H1 (cell line): Measurements from ENCODE around the gene PACSIN2. TPM values are rescaled to one million over a fixed set of nuclear protein-coding genes. Genes with fewer than 3 reads are reported as not detected.

ENCODE experiments used
- CTCF ChIA-PET: fragments of 300-600 bp; sonication (Branson Sonifier 250); formaldehyde crosslinking; loops from one replicate; lab custom pipeline; 2021; ENCODE audit not compliant: partially characterized antibody; lab: Charles Lee
- POLR2A ChIA-PET: fragments of 300-600 bp; sonication (Branson Sonifier 250); formaldehyde crosslinking; loops from one replicate; lab custom pipeline; 2021; ENCODE audit warnings: inconsistent platforms; ENCODE audit not compliant: partially characterized antibody; lab: Charles Lee
- DNase-seq, 2 experiments: peaks; one replicate each; pipeline versions ENCODE4 v3.0.0 to v3.0.0-alpha.2; 2010 to 2022; ENCODE audit warnings: low spot score in 2 of 2, low read depth in 1 of 2, mixed read lengths in 1 of 2
- FAIRE-seq: peaks from 2 replicates; lab custom pipeline; 2011; peaks lifted over from hg19 to GRCh38; lab: Jason Lieb, UNC
- H2AFZ ChIP-seq: 2 replicates; pipeline ENCODE4 v1.8.1; 2012; ENCODE audit warnings: low read length, inconsistent platforms
- H2AK5ac ChIP-seq: 2 replicates; pipeline ENCODE4 v1.6.1; 2013; ENCODE audit warnings: low read depth, low read length
- H2BK120ac ChIP-seq: replicated peaks from 2 replicates; pipeline ENCODE3; 2013; ENCODE audit warnings: low read depth, low read length, inconsistent platforms
- H2BK12ac ChIP-seq: 2 replicates; pipeline ENCODE4 v1.6.1; 2013; ENCODE audit warnings: low read depth, low read length
- H2BK15ac ChIP-seq: 2 replicates; pipeline ENCODE4 v1.6.1; 2013; ENCODE audit warnings: low read length
- H2BK20ac ChIP-seq: 2 replicates; pipeline ENCODE4 v1.6.1; 2013; ENCODE audit warnings: low read length
- H2BK5ac ChIP-seq: 2 replicates; pipeline ENCODE4 v1.6.1; 2013; ENCODE audit warnings: low read depth, low read length
- H3K14ac ChIP-seq: 2 replicates; pipeline ENCODE4 v1.6.1; 2013; ENCODE audit warnings: inconsistent platforms; ENCODE audit not compliant: insufficient read length
- H3K18ac ChIP-seq: 2 replicates; pipeline ENCODE4 v1.6.1; 2013; ENCODE audit warnings: low read length; ENCODE audit errors: extremely low read depth
- H3K23ac ChIP-seq: 2 replicates; pipeline ENCODE4 v1.6.1; 2013; ENCODE audit warnings: inconsistent platforms; ENCODE audit not compliant: insufficient read length
- H3K23me2 ChIP-seq: 2 replicates; pipeline ENCODE4 v1.6.1; 2013; ENCODE audit warnings: low read depth, low read length
- H3K27ac ChIP-seq: 2 replicates; pipeline ENCODE4 v1.6.1; 2011; ENCODE audit warnings: low read depth, low read length, inconsistent platforms
- H3K27me3 ChIP-seq, 4 experiments: replicated peaks in 1 of 4; 1 replicate in 1 of 4; 2 replicates in 3 of 4; pipeline versions ENCODE4 v1.6.1 to v1.8.1; 2011 to 2013; ENCODE audit warnings: low read length in 3 of 4, mild to moderate bottlenecking in 3 of 4, inconsistent platforms in 2 of 4, mixed read lengths in 2 of 4, moderate library complexity in 1 of 4; ENCODE audit not compliant: control insufficient read depth in 3 of 4, insufficient read depth in 3 of 4; ENCODE audit errors: extremely low read depth in 1 of 4
- H3K36me3 ChIP-seq, 4 experiments: 2 replicates each; pipeline versions ENCODE4 v1.6.1 to v1.8.1; 2011 to 2013; ENCODE audit warnings: mild to moderate bottlenecking in 4 of 4, low read length in 3 of 4, moderate library complexity in 2 of 4, control low read depth in 1 of 4, inconsistent platforms in 1 of 4; ENCODE audit not compliant: insufficient read depth in 4 of 4, control insufficient read depth in 2 of 4
- H3K4ac ChIP-seq: replicated peaks from 2 replicates; pipeline ENCODE3; 2013; ENCODE audit warnings: low read length, low read depth, mixed read lengths, inconsistent platforms; ENCODE audit not compliant: insufficient read length
- H3K4me1 ChIP-seq, 4 experiments: replicated peaks in 1 of 4; 1 replicate in 1 of 4; 2 replicates in 3 of 4; pipeline versions ENCODE4 v1.6.1 to v1.8.1; 2011 to 2013; ENCODE audit warnings: low read length in 3 of 4, inconsistent platforms in 2 of 4, mixed read lengths in 1 of 4; ENCODE audit not compliant: insufficient read depth in 4 of 4, control insufficient read depth in 3 of 4
- H3K4me2 ChIP-seq, 2 experiments: 2 replicates each; pipeline versions ENCODE4 v1.6.1 to v1.8.1; 2011 to 2013; ENCODE audit warnings: low read depth in 2 of 2, low read length in 2 of 2, control low read depth in 1 of 2, inconsistent platforms in 1 of 2, mild to moderate bottlenecking in 1 of 2; ENCODE audit not compliant: insufficient read depth in 1 of 2
- H3K4me3 ChIP-seq, 4 experiments: fragments of 200-600, 300-600 bp in 1 of 4; sonication (generic), shearing (Covaris generic), sonication (Bioruptor Twin) in 1 of 4; 2 replicates each; pipeline versions ENCODE4 v1.5.1 to v1.8.1; 2011 to 2016; ENCODE audit warnings: low read length in 4 of 4, low read depth in 3 of 4, control low read depth in 2 of 4, inconsistent platforms in 2 of 4, mild to moderate bottlenecking in 2 of 4, mixed read lengths in 1 of 4, moderate library complexity in 1 of 4; ENCODE audit not compliant: insufficient read depth in 2 of 4; ENCODE audit errors: extremely low read depth in 1 of 4
- H3K56ac ChIP-seq: replicated peaks from 2 replicates; pipeline ENCODE3; 2013; ENCODE audit warnings: low read depth, mild to moderate bottlenecking, mixed read lengths, low read length, inconsistent platforms; ENCODE audit not compliant: insufficient read length
- H3K79me1 ChIP-seq: 2 replicates; pipeline ENCODE4 v1.6.1; 2013; ENCODE audit warnings: low read depth, low read length, control low read depth
- H3K79me2 ChIP-seq, 2 experiments: 2 replicates each; pipeline versions ENCODE4 v1.6.1 to v1.8.1; 2012 to 2013; ENCODE audit warnings: low read length in 2 of 2, mild to moderate bottlenecking in 2 of 2, inconsistent platforms in 1 of 2; ENCODE audit not compliant: insufficient read depth in 2 of 2, control insufficient read depth in 1 of 2
- H3K9ac ChIP-seq, 4 experiments: replicated peaks in 1 of 4; 1 replicate in 1 of 4; 2 replicates in 3 of 4; pipeline versions ENCODE4 v1.6.1 to v1.8.1; 2011 to 2013; ENCODE audit warnings: low read depth in 3 of 4, low read length in 3 of 4, control low read depth in 2 of 4, mild to moderate bottlenecking in 2 of 4, moderate library complexity in 2 of 4, inconsistent platforms in 1 of 4; ENCODE audit errors: extremely low read depth in 1 of 4
- H3K9me3 ChIP-seq, 2 experiments: 2 replicates each; pipeline versions ENCODE4 v1.6.1 to v1.8.1; 2012 to 2013; ENCODE audit warnings: mild to moderate bottlenecking in 2 of 2, moderate library complexity in 2 of 2, control low read depth in 1 of 2, inconsistent platforms in 1 of 2, low read depth in 1 of 2, low read length in 1 of 2, mixed read lengths in 1 of 2; ENCODE audit not compliant: insufficient read depth in 2 of 2
- H4K20me1 ChIP-seq, 2 experiments: replicated peaks in 1 of 2; 2 replicates each; pipeline versions ENCODE3 to v1.8.1; 2011 to 2013; ENCODE audit warnings: inconsistent platforms in 2 of 2, low read length in 2 of 2, mild to moderate bottlenecking in 1 of 2; ENCODE audit not compliant: insufficient read depth in 2 of 2, control insufficient read depth in 1 of 2
- H4K5ac ChIP-seq: 2 replicates; pipeline ENCODE4 v1.6.1; 2013; ENCODE audit warnings: low read length, low read depth, mixed read lengths, inconsistent platforms; ENCODE audit not compliant: insufficient read length
- H4K8ac ChIP-seq: 2 replicates; pipeline ENCODE4 v1.8.0; 2013; ENCODE audit warnings: mild to moderate bottlenecking, moderate library complexity, low read length, inconsistent platforms; ENCODE audit not compliant: insufficient read depth; ENCODE audit errors: extremely low read depth
- H4K91ac ChIP-seq: replicated peaks from 2 replicates; pipeline ENCODE3; 2013; ENCODE audit warnings: low read length, mixed read lengths, inconsistent platforms; ENCODE audit not compliant: insufficient read length
- CBX5 ChIP-seq: fragments of 300-800, 300-1000 bp; sonication (generic); IDR thresholded peaks from 2 replicates; pipeline ENCODE4 v1.7.1; 2016; ENCODE audit warnings: antibody characterized with exemption, low read length, low read depth
- CHD2 ChIP-seq: IDR thresholded peaks from 2 replicates; pipeline ENCODE4 v1.6.1; 2012; ENCODE audit warnings: low read length, improper control_type of control experiment
- RAD21 ChIP-seq, 2 experiments: IDR thresholded peaks in 1 of 2; conservative IDR thresholded peaks in 1 of 2; 2 replicates each; pipeline ENCODE4 v1.6.1; 2011; ENCODE audit warnings: low read depth in 2 of 2, low read length in 2 of 2, improper control_type of control experiment in 1 of 2, inconsistent platforms in 1 of 2, mild to moderate bottlenecking in 1 of 2, moderate library complexity in 1 of 2
- RNF2 ChIP-seq: fragments of 200-900, 300-1000 bp; sonication (generic); IDR thresholded peaks from 2 replicates; pipeline ENCODE4 v1.7.1; 2016; ENCODE audit warnings: borderline replicate concordance, low read depth, mild to moderate bottlenecking, antibody characterized with exemption, low read length; ENCODE audit not compliant: poor library complexity, severe bottlenecking; ENCODE audit errors: missing control alignments
- WGBS, 2 experiments: shearing (Covaris generic) in 1 of 2; methylation state at CpG; one replicate each; pipeline versions ENCODE4 v1.1.6 to v1.1.7; 2013 to 2015; ENCODE audit warnings: low lambda C conversion rate in 2 of 2, mixed read lengths in 2 of 2, inconsistent platforms in 1 of 2, low coverage in 1 of 2, missing lambda C conversion rate in 1 of 2; ENCODE audit not compliant: insufficient replicate concordance in 2 of 2, insufficient coverage in 1 of 2, insufficient read length in 1 of 2; ENCODE audit errors: extremely low coverage in 1 of 2, missing lambda C conversion rate in 1 of 2; 5-methylcytosine and 5-hydroxymethylcytosine counted together
- polyA plus RNA-seq, 7 experiments: library from polyadenylated mRNA; depleted of rRNA in 3 of 7; stranded (reverse) in 5 of 7; unstranded in 2 of 7; fragments of >200 nt in 5 of 7; fragments of 200-250 nt in 2 of 7; gene quantifications; 1 replicate in 5 of 7; 2 replicates in 1 of 7; 4 replicates in 1 of 7; pipeline versions ENCODE4 v1.2.1 to v1.2.3, GENCODE V29; 2011 to 2013; ENCODE audit warnings: missing spikeins in 2 of 7, mixed read lengths in 2 of 7
- total RNA-seq: library from RNA; stranded (reverse); fragmentation: NEBNext Ultra II Directional; extraction: Animal tissue kit (Norgen Biotek cat#: 25700); gene quantifications from 2 replicates; pipeline ENCODE4 v1.2.1, GENCODE V29; 2021
- TF ChIP-seq, protein P1 (sequence below), 3 experiments: IDR thresholded peaks; 1 replicate in 2 of 3; 2 replicates in 1 of 3; pipeline versions ENCODE4 v1.5.1 to v1.6.1; 2011; ENCODE audit warnings: low read length in 3 of 3, mild to moderate bottlenecking in 3 of 3, inconsistent platforms in 2 of 3, low read depth in 1 of 3, moderate library complexity in 1 of 3; ENCODE audit not compliant: insufficient read depth in 1 of 3; ENCODE audit errors: control extremely low read depth in 1 of 3

The PACSIN2 gene
- total and polyA plus RNA-seq, 2 of the 8 experiments (the other 6 are each of a cell fraction or from before 2014, with no cell fraction given) = 44.8 to 64.2 TPM

DNA sequence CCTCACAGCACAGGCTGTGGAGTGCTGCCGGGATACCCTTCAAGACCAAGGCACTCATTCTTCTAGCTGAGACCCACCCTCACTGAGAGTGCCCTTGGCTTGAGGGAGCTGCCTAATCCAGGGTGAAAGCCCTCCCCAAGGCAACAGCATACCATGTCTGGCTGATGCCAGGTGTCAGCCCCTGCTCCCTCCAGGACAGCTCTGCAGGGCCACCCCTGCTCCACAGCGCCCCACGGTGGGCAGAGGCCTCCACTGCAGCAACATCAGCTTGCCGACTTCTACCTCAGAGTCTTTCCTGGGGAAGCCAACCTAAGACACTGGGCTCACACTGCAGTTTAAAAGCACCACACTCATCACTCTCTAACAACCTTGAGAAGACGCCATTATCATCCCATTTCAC, 45.2 kb upstream of the PACSIN2 start:
- Histone ChIP-seq H3K23ac (no peak overlapping the region), H3K9ac (no peak overlapping the region), H3K27ac (no peak overlapping the region), H2BK15ac (no peak overlapping the region), H4K8ac (no peak overlapping the region), H3K4me2 (no peak overlapping the region), H4K5ac (no peak overlapping the region), H2BK12ac (no peak overlapping the region), H3K4me1 (no peaks in the 10 kb centered on the region), H2BK120ac (no peak overlapping the region), H3K18ac (no peak overlapping the region), H3K56ac (no peak overlapping the region), H3K14ac (no peak overlapping the region), H3K23me2 (no peaks in the 10 kb centered on the region), H2AK5ac (no peak overlapping the region), H3K79me1 (no peaks in the 10 kb centered on the region), H2BK5ac (no peak overlapping the region), H3K9me3 (no peaks in the 10 kb centered on the region), H3K4ac (no peak overlapping the region), H4K91ac (no peak overlapping the region), H2AFZ (no peak overlapping the region), H3K36me3 (no peaks in the 10 kb centered on the region), H3K79me2 (no peaks in the 10 kb centered on the region), H3K4me3 (no peak overlapping the region), H4K20me1 (no peaks in the 10 kb centered on the region), H2BK20ac (no peak overlapping the region), H3K27me3 (no peaks in the 10 kb centered on the region)
- TF ChIP-seq CBX5 (no peak), CHD2 (0 out of 2 replicates have a peak, but pooled peaks have one; percentile 13), RAD21 (IDR thresholded peaks at IDR 0.05 in 1 of 2, conservative IDR thresholded peaks at IDR 0.05 in 1 of 2; ENCODE audit: low read depth in 2 of 2, low read length in 2 of 2) (peak; percentile 88 to 91), RNF2 (no peak)
- TF ChIP-seq, protein P1, sequence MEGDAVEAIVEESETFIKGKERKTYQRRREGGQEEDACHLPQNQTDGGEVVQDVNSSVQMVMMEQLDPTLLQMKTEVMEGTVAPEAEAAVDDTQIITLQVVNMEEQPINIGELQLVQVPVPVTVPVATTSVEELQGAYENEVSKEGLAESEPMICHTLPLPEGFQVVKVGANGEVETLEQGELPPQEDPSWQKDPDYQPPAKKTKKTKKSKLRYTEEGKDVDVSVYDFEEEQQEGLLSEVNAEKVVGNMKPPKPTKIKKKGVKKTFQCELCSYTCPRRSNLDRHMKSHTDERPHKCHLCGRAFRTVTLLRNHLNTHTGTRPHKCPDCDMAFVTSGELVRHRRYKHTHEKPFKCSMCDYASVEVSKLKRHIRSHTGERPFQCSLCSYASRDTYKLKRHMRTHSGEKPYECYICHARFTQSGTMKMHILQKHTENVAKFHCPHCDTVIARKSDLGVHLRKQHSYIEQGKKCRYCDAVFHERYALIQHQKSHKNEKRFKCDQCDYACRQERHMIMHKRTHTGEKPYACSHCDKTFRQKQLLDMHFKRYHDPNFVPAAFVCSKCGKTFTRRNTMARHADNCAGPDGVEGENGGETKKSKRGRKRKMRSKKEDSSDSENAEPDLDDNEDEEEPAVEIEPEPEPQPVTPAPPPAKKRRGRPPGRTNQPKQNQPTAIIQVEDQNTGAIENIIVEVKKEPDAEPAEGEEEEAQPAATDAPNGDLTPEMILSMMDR (IDR thresholded peaks at IDR 0.05; ENCODE audit: control extremely low read depth in 1 of 3, insufficient read depth in 1 of 3, low read depth in 1 of 3, low read length in 3 of 3) = peak; percentile 93 to 99 (median 99)
- POLR2A ChIA-PET = interaction anchor here (1.1 kb wide), 1 partner anchor 9 kb away, joined by 4 read pairs; no protein-coding TSS in a partner anchor
- CTCF ChIA-PET = interaction anchor here (0.6 to 3.5 kb wide), 51 partner anchors 8 to 414 kb away, joined by 3 to 17 read pairs (median 5); partner anchors contain the start of genes ARFGAP3, BIK, PACSIN2 and TSPO
- peak; percentile 54 to 99 for DNase-seq
- peak; percentile 57 for FAIRE-seq
- 36% methylated on average over 5 of the region's 5 CpGs; no CpG with 5 or more reads in 1 of the 2 experiments for WGBS, 2 experiments
